Non-pigmented ciliary epithelial cell (primary cell): ENCODE data around the gene KIF3A.

Experiments
- DNase-seq: peaks from one replicate; pipeline ENCODE4 v3.0.0-alpha.2; 2010; ENCODE audit warnings: low read depth

The KIF3A gene

DNA sequence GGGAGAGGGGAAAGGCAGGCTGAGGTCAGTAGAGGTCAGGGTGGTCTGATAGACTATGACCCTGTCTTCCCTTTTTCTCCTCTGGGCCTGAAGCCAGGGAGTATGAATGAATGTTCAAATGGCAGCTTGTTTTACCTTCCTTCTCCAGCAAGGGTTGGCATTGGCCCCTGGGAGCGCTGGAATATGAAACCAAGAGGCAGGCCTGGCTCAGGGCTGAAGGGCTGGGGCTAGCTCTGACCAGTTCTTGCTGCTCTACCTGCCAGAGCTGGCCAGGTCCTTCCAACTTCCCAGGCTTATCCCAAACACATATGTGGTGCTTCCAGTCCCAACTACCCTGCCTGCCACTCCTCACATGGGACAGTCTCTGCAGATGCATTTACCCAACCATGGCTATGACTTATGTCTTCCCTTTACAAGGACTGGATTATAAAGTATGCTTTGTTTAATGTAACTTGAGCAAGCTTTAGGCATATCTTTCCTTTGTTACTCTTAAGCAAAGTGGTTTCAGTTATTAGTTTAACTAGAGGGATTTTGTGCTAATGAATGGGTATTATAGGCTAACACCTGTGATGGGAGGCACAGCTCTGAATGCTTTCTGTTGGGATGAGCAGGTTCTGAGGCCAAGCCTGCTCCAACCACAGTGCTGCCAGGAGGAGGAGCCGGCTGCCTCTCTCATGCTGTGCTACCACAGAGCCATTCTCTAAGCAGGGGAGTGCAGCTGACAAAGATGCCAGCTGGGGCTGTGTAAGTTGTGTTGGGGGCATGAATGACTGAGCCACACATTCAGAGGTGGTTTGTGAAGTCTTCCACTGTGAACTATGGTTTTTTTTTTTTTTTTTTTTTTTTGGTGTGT is 16.0 kb upstream of the KIF3A start:
- DNase-seq = no peak

- DNase-seq = no peak
Measured at GRCh38 chr5:132752581-132753125, 15.3 kb upstream of the KIF3A start.

- DNase-seq = no peak
Measured at GRCh38 chr5:132751971-132752580, 14.7 kb upstream of the KIF3A start.

GRCh38 chr5:132751444-132751843 is 14.1 kb upstream of the KIF3A start:
- no peak for DNase-seq

DNA sequence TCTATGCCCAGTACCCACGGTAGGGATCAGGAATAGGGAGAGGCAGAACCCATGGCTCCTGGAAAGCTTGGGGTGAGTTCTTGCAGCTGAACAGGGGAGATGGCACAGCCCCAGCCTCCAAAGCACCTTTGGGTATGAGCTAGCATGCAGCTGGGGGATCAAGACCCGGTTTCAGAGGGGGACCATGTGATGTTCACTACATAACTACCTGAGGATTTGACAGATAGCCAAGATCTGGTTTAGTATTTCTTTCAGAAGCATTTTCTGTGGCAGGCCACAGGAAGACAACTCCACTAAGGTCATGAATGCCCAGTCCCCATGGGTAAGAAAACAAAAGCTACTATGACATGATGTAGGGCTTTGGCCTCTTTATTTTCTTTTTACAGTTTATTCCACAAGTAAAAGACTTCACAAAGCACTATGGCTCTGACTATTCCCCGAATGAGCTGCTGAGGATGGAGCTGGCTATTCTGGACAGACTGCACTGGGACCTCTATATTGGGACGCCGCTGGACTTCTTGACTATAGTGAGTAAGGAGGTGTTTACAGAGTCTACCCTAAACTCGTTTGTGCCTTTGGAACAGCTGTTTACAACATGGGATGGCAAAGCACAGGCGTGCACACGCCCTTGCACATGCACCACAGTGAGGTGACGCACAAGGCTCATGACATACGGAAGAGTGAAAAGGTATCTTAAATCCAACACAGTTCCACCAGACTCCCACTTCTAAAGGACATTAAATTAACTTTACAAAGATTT is 13.3 kb upstream of the KIF3A start:
- no peak for DNase-seq

- no peak for DNase-seq
Measured at GRCh38 chr5:132749506-132749905, 12.2 kb upstream of the KIF3A start.

GRCh38 chr5:132748522-132749000 is 11.2 kb upstream of the KIF3A start:
- no peak for DNase-seq

- DNase-seq = no peak
Measured at GRCh38 chr5:132747616-132748440, 10.5 kb upstream of the KIF3A start.

DNA sequence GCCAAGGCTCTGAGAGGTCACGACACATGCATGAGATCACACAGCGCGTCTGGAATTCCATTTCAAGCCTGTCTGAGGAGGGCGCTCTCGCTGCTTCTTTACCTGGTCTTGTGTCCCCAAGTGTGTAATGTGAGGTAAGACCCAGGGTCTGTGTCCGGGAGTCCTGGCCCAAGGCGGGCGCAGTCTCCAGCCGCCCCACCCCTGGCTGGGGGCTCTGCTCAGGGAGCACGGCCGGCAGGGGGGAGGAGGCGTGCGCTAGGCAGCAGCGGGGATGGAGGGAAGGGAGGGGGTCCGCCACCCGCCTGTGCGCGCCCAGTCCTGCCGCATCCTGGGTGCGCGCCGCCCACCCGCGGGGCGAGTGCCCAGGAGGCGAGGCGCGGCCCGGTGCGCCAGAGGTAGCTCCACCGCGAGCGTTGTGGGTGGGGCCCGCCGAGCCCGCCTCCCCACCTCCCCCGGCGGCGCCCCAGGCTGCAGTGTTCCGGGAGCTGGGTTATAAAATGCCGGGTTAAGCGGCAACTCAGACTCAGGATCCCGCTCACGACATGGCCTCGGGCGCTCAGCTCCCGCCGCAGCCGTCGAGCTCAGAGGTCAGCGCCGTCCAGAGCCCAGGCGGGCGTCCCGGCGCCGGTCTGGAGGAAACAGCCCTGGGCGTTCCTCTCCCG is 9.7 kb upstream of the KIF3A start, which contains the start of gene CCNI2:
Gene CCNI2, plus strand, starts transcription at position 473 of the 662 bp plus-strand sequence. Its CDS starts 70 bp downstream, at position 543.
- DNase-seq = no peak

DNA sequence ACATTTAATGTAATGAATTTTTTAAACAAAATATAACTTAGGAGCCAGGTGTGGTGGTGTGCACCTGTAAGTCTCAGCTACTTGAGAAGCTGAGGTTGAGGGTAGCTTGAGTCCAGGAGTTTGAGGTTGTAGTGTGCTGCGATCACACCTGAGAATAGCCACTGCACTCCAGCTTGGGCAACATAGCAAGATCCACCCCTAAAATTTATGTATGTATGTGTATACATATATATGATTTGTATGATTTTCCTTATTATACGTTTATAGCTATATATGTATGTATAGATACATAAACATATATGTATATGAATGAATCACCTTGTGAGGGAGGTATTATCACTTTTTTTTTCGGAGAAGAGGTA is 9.2 kb upstream of the KIF3A start:
- no peak for DNase-seq

GRCh38 chr5:132744659-132745058 is 7.3 kb upstream of the KIF3A start:
- DNase-seq = no peak

DNA sequence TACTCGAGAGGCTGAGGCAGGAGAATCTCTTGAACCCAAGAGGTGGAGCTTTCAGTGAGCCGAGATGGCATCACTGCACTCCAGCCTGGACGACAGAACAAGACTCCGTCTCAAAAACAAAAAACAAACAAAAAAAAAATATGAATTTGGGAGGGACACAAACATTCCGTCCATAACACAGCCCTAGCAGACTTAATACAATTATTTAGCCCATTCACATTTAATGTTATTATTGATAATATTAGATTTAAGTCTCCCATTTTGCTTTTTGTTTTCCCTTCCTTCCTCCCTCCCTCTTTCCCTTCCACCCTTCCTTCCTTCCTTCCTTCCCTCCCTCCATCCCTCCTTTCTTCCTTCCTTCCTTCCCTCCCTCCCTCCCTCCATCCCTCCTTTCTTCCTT is 5.3 kb upstream of the KIF3A start:
- no peak for DNase-seq

DNA sequence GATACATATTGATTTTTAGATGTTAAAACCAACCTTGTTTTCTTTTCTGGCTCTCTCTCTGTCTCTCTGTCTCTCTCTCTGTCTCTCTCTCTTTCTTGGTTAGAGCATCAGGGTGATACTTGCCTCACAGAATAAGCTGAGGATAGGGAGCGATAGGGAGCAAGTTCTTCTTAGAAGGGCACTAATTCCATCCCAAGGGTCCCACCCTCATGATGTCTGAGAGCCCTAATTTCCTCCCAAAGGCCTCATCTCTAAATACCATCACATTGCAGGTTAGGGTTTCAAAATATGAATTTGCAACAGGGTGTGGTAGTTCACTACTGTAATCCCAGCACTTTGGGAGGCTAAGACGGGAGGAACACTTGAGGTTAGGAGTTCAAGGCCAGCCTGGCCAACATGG is 4.8 kb upstream of the KIF3A start:
- no peak for DNase-seq

DNA sequence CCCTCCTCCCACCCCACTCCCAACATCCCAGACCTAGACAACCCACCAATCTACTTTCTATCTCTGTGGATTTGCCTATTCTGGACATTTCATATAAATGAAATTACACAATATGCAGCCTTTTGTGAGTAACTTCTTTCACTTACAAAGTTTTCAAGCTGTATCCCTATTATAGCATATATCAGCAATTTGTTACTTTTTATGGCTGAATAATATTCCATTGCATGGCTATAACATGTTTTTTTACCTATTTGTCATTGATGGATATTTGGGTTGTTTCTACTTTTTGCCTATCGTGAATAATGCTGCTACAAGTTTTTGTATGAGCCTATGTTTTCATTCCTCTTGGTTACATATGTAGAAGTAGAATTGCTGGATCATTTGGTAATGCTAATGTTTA is 1.9 kb upstream of the KIF3A start:
- no peak for DNase-seq

DNA sequence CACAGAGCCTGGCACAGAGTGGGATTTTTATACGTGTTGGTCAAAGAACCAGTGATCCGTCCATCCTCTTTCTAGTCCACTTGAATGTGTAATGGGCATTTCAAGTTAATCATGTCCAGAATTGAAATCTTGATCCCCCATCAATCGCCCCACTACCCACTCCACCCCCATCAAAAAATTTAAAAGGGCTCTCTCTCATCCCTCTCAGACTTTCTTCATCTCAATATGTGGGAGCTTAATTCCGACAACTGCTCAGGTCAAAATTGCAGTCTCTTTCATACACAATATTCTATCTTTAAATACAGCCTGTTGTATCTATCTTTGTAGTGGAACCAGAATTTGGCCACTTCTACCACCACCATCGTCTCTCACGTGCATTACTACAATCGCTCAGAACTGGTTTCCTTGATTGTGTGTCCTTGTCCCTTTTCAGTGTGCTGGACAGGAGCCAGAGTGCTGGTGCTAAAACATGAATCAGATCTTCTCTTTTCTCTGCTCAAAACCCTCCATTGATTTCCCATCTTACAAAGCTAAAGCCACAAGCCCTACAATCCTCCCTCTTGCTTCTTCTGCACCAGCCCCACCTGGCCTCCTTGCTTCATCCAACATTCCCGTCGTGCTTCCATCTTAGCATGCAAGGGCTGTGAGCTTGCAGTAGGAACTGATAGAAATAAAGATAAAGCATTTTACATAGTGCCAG is 786 bp upstream of the KIF3A start:
- no peak for DNase-seq

DNA sequence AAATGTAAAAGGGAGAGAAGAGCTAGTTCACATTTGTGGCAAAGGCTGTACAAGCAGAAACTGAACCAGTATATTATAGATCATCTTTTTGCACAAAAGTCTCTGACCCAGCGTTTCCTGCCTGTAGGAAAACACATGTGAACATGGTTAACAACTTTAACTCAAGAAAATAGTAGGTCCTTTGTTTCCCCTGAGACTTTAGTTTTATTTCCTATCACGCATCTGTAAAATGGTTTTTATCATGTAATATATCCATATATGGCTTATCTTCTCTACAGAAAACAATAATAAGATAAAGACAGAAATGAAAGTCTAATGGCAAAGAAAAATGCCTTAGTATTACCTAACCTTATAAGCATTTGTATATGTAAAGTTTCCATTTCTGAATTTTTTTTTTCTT is 2.7 kb downstream of the KIF3A start:
- DNase-seq = no peak

GRCh38 chr5:132733499-132734148 is 3.7 kb downstream of the KIF3A start:
- no peak for DNase-seq

DNA sequence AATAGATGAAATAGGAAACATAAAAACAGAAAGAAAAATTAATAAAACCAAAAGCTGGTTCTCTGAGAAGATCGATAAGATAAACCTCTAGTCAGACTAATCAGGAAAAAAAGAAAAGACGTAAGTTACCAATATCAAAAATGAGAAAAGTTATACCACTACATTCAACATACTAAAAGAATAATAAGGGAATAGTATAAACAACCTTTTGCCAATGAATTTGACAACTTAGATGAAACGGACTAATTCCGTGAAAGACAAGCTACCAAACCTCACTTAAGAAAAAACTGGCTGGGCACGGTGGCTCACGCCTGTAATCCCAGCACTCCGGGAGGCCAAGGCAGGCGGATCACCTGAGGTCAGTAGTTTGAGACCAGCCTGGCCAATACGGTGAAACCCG is 7.5 kb downstream of the KIF3A start:
- no peak for DNase-seq

DNA sequence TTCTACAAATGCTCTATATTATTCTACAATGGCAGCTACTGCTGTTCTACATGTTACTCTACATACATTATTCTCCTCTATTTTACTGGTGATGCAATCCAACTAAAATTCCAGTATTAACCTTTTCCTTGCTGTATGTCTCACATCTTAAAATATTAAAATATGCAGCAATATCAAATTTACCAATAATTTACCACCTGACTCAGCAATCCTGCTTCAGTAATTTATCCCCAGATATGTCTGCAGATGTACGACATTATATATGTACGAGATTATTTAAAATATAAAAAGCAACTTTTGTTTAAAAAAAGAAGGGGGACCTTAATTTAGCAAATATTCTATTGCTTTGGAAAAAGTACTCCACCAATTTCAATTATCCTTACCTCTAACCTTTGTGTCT is 11.6 kb downstream of the KIF3A start:
- no peak for DNase-seq
